Cortex of kidney (tissue), 1 donor: ENCODE results near the gene POLR2F.
"Not testable (repeated sequence)": the region's sequence is repeated elsewhere in the genome, so short reads cannot be mapped to it uniquely, and the experiment has no call there.

Experiments used
- DNase-seq: peaks from one replicate; lab custom pipeline; 2025; lab: John Stamatoyannopoulos, UW

The POLR2F gene

GRCh38 chr22:37925330-37925729, 28.2 kb upstream of the POLR2F start:
- DNase-seq = no peak

GRCh38 chr22:37925767-37926166, 27.7 kb upstream of the POLR2F start:
- DNase-seq = no peak

GRCh38 chr22:37926358-37926757, 27.1 kb upstream of the POLR2F start:
- DNase-seq = no peak

GRCh38 chr22:37926771-37927636, 26.5 kb upstream of the POLR2F start:
- no peak for DNase-seq

DNA sequence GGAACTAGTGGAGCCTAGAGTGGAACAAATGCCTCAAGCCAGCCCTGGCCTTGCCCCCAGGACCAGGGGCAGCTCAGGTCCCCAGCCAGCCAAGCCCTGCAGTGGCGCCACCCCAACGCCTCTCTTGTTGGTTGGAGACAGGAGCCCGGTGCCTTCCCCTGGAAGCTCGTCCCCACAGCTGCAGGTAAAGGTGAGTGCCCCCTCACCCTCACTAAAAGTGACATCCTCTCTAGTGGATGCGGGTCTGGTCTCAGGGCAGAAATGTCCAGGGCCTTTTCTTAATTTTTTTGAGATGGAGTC, 25.9 kb upstream of the POLR2F start:
- DNase-seq = no peak

- no peak for DNase-seq
Measured at GRCh38 chr22:37929390-37929789, 24.1 kb upstream of the POLR2F start.

GRCh38 chr22:37930270-37930951, 23.1 kb upstream of the POLR2F start:
- no peak for DNase-seq

DNA sequence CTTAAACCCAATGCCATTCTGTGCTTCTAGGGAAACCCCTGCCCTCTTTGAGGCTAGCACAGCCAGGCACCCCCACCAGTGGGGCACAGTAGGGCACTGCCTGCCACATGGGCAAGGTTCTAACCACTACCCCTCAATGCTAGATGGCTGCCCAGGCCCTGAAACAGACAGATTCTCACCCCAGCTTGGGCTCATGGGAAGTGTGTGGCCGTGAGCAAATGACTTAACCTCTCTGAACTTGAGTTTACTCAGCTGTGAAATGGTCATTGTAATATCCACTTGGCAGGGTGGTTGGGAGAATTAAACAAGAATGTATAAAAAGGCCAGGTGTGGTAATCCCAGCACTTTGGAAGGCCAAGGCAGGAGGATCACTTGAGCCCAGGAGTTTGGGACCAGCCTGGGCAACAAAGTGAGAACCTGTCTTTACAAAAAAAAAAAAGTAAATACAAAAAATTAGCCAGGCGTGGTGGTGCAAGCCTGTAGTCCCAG, 22.5 kb upstream of the POLR2F start:
- no peak for DNase-seq

GRCh38 chr22:37931893-37932389, 21.6 kb upstream of the POLR2F start:
- no peak for DNase-seq

GRCh38 chr22:37932401-37932800, 21.1 kb upstream of the POLR2F start:
- DNase-seq = no peak

GRCh38 chr22:37932821-37933578, 20.5 kb upstream of the POLR2F start:
- DNase-seq = no peak

DNA sequence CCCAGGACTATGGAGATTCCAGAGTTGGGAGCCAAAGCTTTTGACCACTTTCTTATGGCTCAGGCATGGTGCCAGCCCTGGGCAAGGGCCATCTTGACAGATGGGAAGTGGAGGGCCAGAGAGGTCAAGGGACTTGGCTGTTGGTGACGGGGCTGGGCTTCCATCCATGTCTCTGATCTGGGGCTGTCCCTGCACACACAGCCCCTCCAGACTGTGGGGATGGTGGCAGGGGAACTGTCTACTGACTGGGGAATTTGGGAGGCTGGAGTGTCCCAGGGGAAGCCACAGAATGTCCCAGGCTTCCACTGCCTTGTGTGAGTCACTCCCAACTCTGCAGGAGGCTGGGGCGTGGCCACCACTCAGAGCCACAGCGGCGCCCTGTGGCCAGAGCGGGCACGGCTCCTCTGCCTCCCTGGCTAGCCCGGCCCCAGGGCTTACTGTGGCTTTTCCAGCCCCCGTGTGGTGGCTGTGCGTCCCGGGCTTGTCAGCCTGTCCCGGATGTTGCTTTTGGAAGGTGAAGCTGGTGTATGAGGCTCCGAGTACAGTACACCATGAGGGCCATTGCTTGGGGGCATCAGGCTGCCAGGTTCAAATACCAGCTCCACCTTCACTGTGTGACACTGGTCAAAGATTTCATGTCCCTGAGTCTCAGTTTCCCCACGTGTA, 19.7 kb upstream of the POLR2F start:
- no peak for DNase-seq

- no peak for DNase-seq
Measured at GRCh38 chr22:37940698-37941376, 12.7 kb upstream of the POLR2F start.

DNA sequence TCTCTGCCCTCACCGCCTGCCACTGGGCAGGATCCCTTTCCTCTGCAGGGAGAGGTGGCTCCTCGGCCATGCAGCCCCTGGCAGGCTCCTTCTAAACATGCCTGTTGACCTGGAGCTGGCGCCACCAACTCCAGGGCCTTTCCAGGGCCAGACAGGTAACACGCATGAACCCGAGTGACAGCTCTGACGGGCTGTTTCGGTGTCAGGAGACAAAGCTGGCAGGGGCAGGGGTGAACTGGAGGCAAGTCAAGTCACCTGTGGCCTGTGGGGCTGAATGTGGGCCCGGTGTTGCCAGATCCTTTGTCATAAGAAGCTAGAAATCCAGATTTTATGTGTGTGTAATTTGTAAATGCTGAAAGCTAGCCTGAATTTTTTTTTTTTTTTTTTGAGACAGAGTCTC, 11.4 kb upstream of the POLR2F start:
- no peak for DNase-seq

GRCh38 chr22:37943136-37943824, 10.2 kb upstream of the POLR2F start:
- no peak for DNase-seq

DNA sequence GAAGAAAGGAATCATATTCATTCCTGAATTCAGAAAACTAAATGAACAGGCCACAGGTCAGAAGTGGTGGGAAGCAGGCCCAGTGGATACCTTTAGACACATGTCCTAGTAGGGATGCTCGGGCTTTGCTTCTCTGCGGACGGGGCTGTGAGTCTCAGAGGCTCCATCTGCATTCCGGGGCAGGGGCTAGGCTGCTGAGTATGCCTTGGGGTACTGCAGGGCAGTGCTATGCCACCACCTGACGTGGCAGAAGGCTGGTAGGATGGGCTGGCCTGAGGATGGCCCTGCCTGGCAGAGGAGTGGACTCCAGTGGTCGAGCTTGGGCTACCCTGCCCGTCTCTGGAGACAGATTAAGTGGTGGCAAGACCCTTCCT, 9.7 kb upstream of the POLR2F start:
- no peak for DNase-seq

DNA sequence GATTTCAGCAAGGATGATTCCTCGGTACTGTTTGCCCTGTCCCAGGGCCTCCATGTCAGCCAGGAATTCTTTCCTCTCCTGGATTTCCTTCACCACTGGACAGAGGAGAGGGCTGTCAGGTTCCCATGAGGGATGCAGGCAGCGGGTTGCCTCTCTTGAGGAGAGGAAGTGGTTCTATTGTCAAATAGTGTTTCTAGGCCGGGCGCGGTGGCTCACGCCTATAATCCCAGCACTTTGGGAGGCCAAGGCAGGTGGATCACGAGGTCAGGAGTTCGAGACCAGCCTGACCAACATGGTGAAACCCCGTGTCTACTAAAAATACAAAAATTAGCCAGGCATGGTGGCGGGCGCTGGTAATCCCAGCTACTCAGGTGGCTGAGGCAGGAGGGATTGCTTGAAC, 9.1 kb upstream of the POLR2F start:
- DNase-seq = not testable (repeated sequence)

- not testable (repeated sequence) for DNase-seq
Measured at GRCh38 chr22:37947142-37947795, 6.2 kb upstream of the POLR2F start.

DNA sequence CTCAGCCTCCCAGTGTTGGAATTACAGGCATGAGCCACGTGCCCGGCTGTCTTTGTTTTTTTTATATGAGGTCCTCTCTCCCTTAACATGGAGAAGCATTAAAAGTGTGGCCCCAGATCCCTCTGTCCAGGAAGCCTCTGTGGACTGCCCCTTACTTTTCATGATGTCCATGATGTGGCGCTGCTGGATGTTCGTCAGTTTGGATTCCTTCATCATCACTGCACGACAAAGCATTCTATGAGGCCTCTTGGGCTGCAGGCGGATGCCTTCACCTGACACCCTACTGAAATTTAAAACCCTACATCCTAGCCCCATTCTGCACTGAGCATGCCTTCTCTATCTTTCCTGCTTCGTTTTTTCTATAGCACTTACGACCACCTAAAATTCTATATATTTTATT, 2.2 kb upstream of the POLR2F start:
- no peak for DNase-seq

DNA sequence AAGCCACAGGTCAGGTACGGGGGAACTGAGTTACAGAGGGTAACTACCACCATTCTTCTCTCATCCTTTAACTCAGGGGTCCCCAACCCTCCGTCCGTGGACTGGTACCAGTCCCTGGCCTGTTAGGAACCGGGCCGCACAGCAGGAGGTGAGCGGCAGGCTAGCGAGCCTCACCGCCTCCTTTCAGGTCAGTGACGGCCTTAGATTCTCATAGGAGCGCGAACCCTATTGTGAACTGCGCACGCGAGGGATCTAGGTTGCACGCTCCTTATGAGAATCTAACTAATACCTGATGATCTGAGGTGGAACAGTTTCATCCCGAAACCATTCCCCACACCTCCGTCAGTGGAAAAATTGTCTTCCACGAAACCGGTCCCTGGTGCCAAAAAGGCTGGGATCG, 870 bp upstream of the POLR2F start:
- not testable (repeated sequence) for DNase-seq
